Sigmoid colon (tissue), 4 donors: Measurements from ENCODE around the gene ITSN2.

Source experiments
- CTCF ChIP-seq, 4 experiments: fragments of 450-650 bp in 3 of 4; fragments of 200-600 bp in 1 of 4; IDR thresholded peaks; one replicate each; pipeline ENCODE4 v1.5.1; 2016 to 2019; ENCODE audit warnings: antibody characterized with exemption in 4 of 4, mild to moderate bottlenecking in 3 of 4, moderate library complexity in 2 of 4
- EP300 ChIP-seq, 4 donors: sonication (generic); formaldehyde crosslinking; IDR thresholded peaks; one replicate each; pipeline ENCODE4 v1.6.1; 2017; ENCODE audit warnings: antibody characterized with exemption in 4 of 4
- POLR2A ChIP-seq, 2 donors: fragments of 450-650 bp; IDR thresholded peaks; one replicate each; pipeline ENCODE4 v1.6.1; 2016; ENCODE audit warnings: antibody characterized with exemption in 2 of 2, mild to moderate bottlenecking in 2 of 2, moderate library complexity in 2 of 2
- POLR2AphosphoS5 ChIP-seq, 4 donors: sonication (generic); formaldehyde crosslinking; IDR thresholded peaks; one replicate each; pipeline ENCODE4 v1.6.1; 2017; ENCODE audit warnings: antibody characterized with exemption in 4 of 4

GRCh38 chr2:24233321-24233720, 127.0 kb downstream of the ITSN2 start:
- no peak for TF ChIP-seq POLR2AphosphoS5 (IDR thresholded peaks at IDR 0.05)
- no peak for TF ChIP-seq CTCF (IDR thresholded peaks at IDR 0.05)
- TF ChIP-seq EP300 (IDR thresholded peaks at IDR 0.05) = no peak
- no peak for TF ChIP-seq POLR2A (IDR thresholded peaks at IDR 0.05)
